SU-DHL-6 (cell line): ENCODE measurements around the gene OR51E2.

Experiments
- H2AFZ ChIP-seq: fragments of 200-600 bp; sonication (generic); 2 replicates; pipeline ENCODE4 v1.6.1; 2014; ENCODE audit warnings: low read depth, mild to moderate bottlenecking, moderate library complexity, mixed read lengths, antibody characterized with exemption, low read length; ENCODE audit not compliant: severe bottlenecking
- H3F3A ChIP-seq: fragments of 200-600 bp; shearing (Covaris generic); 2 replicates; pipeline ENCODE4 v1.6.0; 2016; ENCODE audit warnings: antibody characterized with exemption, mild to moderate bottlenecking; ENCODE audit not compliant: insufficient read depth
- H3K27ac ChIP-seq: fragments of 200-600 bp; sonication (generic); 2 replicates; pipeline ENCODE4 v1.5.1; 2016; ENCODE audit warnings: low read depth, mild to moderate bottlenecking, low read length, moderate library complexity, mixed read lengths
- H3K27me3 ChIP-seq: fragments of 200-600 bp; sonication (generic), shearing (Covaris generic); 2 replicates; pipeline ENCODE4 v1.6.0; 2014; ENCODE audit warnings: mild to moderate bottlenecking, low read length
- H3K36me3 ChIP-seq: fragments of 200-600 bp; sonication (generic); 2 replicates; pipeline ENCODE4 v1.6.1; 2014; ENCODE audit warnings: mild to moderate bottlenecking, low read length, mixed read lengths
- H3K4me2 ChIP-seq: fragments of 300-600, 200-600 bp; shearing (Covaris generic), sonication (generic); 2 replicates; pipeline ENCODE4 v1.6.0; 2014; ENCODE audit warnings: low read length, low read depth, mild to moderate bottlenecking; ENCODE audit not compliant: poor library complexity, severe bottlenecking
- H3K4me3 ChIP-seq: fragments of 200-600 bp; sonication (generic); 2 replicates; pipeline ENCODE4 v1.5.1; 2014; ENCODE audit warnings: antibody characterized with exemption, low read length, mild to moderate bottlenecking, mixed read lengths; ENCODE audit not compliant: insufficient read depth, poor library complexity, severe bottlenecking
- H3K79me2 ChIP-seq: fragments of 200-600 bp; sonication (generic); 2 replicates; pipeline ENCODE4 v1.6.1; 2014; ENCODE audit warnings: mild to moderate bottlenecking, low read length, moderate library complexity; ENCODE audit not compliant: insufficient read depth
- H3K9ac ChIP-seq: fragments of 200-600 bp; sonication (generic); 2 replicates; pipeline ENCODE4 v1.7.0; 2014; ENCODE audit warnings: mild to moderate bottlenecking, low read length
- H3K9me2 ChIP-seq: fragments of 200-600 bp; sonication (generic); replicated peaks from 2 replicates; pipeline ENCODE4 v1.6.1; 2014; ENCODE audit warnings: low read length; ENCODE audit not compliant: insufficient read depth
- H3K9me3 ChIP-seq: fragments of 200-600 bp; sonication (generic); 2 replicates; pipeline ENCODE4 v1.6.1; 2014; ENCODE audit warnings: low read length, mixed read lengths; ENCODE audit not compliant: insufficient read depth
- H4K20me1 ChIP-seq: fragments of 200-600 bp; sonication (generic); 2 replicates; pipeline ENCODE4 v1.6.1; 2014; ENCODE audit warnings: low read depth, mild to moderate bottlenecking, antibody characterized with exemption, low read length, moderate library complexity, mixed read lengths
- CTCF ChIP-seq: fragments of 200-600 bp; sonication (generic); IDR thresholded peaks from one replicate; pipeline ENCODE4 v1.5.1; 2017; ENCODE audit warnings: antibody characterized with exemption, mild to moderate bottlenecking, low read length, moderate library complexity; ENCODE audit not compliant: insufficient read depth, poor library complexity, severe bottlenecking
- EZH2phosphoT487 ChIP-seq: fragments of 200-600 bp; sonication (generic), shearing (Covaris generic); conservative IDR thresholded peaks from 2 replicates; pipeline ENCODE4 v1.6.1; 2018; ENCODE audit warnings: mild to moderate bottlenecking, antibody characterized with exemption, low read length, moderate library complexity, mixed read lengths

OR51E2 gene

GRCh38 chr11:4695442-4695841 is 2.2 kb downstream of the OR51E2 start:
- no peaks in the 10 kb centered on the region for H4K20me1 ChIP-seq
- H3K9me2 ChIP-seq: no peaks in the 10 kb centered on the region
- no peak for TF ChIP-seq CTCF
- no peak for TF ChIP-seq EZH2phosphoT487
- no peak overlapping the region for H3K4me3 ChIP-seq
- H3K27me3 ChIP-seq: 0 out of 2 replicates have a peak, but pooled peaks cover 4% of the 10 kb centered on the region
- H3K9me3 ChIP-seq: no peaks in the 10 kb centered on the region
- H3K4me2 ChIP-seq: no peak overlapping the region
- H3K79me2 ChIP-seq: no peaks in the 10 kb centered on the region
- no peaks in the 10 kb centered on the region for H3K36me3 ChIP-seq
- no peaks in the 10 kb centered on the region for H3F3A ChIP-seq
- no peak overlapping the region for H3K9ac ChIP-seq
- H2AFZ ChIP-seq: no peak overlapping the region
- no peak overlapping the region for H3K27ac ChIP-seq

DNA sequence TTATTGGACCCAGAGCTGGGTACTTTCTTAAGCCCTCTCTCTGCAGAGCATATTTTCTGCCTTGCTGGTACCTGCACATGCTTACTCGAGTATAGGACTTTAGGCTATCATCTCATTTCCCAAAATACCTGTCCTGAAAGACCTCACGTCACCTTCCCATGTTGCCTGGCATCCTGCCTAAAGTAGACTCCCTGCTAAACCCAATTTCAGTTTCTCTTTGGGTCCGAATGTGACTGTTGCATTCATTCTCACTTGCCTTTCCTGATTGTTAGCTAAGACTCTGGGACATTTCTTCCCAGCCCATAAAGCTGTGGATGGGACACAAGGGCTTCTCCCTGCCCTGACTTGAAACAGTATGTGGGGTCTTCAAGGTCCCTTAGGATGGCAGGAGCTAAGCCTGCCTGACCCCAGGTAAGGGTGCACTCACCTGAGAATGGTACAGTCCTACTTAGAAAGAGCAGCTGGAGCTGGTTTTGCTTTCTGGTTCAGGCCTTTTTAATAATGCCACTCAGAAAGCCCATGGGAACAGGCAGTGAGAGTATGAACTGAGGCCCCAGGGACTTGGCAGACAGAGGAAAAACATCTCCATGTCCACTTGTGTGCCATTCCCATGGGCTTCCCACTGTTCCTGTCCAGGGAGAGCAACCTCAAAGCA is 12.9 kb downstream of the OR51E2 start:
- Histone ChIP-seq H3K27me3 (no peaks in the 10 kb centered on the region), H3K36me3 (no peaks in the 10 kb centered on the region), H3K9me2 (no peaks in the 10 kb centered on the region), H3F3A (no peaks in the 10 kb centered on the region), H2AFZ (no peak overlapping the region), H4K20me1 (no peaks in the 10 kb centered on the region), H3K4me3 (no peak overlapping the region), H3K9ac (no peak overlapping the region), H3K4me2 (no peak overlapping the region), H3K27ac (no peak overlapping the region), H3K9me3 (no peaks in the 10 kb centered on the region), H3K79me2 (no peaks in the 10 kb centered on the region)
- TF ChIP-seq EZH2phosphoT487 (no peak), CTCF (no peak)

DNA sequence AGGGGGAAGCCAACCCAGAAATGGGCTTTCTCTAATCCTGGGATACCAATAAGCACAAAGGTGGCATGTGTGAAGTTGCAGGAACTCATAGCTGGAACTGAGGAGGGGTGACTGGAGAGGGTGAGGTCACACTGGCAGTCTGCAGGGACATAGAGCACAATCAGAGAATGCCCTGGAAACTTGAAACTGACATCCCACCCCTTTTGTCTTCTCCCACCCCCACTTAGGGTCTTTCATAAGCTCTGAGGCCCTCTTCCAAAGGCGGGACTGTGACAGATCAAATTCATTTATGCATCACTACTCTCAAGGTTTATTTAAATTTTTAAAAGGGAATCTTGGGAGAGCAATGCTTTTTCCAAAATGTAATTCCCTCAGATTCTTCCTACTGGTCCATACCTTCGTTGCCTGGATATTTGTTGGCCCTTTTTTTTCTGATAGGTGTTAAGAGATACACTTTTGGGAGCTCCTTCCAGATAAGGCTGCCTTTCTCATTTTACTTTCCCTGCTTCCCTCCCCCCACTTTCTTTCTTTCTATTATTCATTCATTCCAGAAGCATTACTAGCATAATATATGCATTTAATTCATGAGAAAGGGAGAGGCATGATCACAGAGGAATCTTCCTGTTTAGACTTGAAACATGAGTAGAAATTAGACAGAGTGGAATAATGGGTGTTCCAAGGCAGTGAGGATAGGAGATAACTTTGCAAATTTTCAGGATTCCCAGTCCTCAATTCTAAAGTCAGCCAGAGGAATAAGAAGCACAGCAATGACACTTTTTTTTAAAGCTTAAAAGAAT is 14.8 kb downstream of the OR51E2 start:
- Histone ChIP-seq H3K4me3 (no peak overlapping the region), H3K9me2 (no peaks in the 10 kb centered on the region), H3K27me3 (no peaks in the 10 kb centered on the region), H3K4me2 (no peak overlapping the region), H4K20me1 (no peaks in the 10 kb centered on the region), H3K36me3 (no peaks in the 10 kb centered on the region), H3K27ac (no peak overlapping the region), H3K9ac (no peak overlapping the region), H3K79me2 (no peaks in the 10 kb centered on the region), H2AFZ (no peak overlapping the region), H3F3A (no peaks in the 10 kb centered on the region), H3K9me3 (no peaks in the 10 kb centered on the region)
- TF ChIP-seq CTCF (no peak), EZH2phosphoT487 (no peak)
